SJSA1 (cell line): ENCODE results near the gene CCDC51. TPM values are rescaled to one million over a fixed set of nuclear protein-coding genes. Genes with fewer than 3 reads are reported as not detected.

ENCODE experiments used
- DNase-seq, 2 experiments: peaks; one replicate each; pipeline ENCODE4 v3.0.0-alpha.2; 2015 to 2020; ENCODE audit warnings: low spot score in 2 of 2, low read depth in 1 of 2
- H3K27ac ChIP-seq: fragments of 250-450 bp; sonication (Bioruptor Pico); 2 replicates; pipeline ENCODE4 v1.5.1; 2020; ENCODE audit warnings: mild to moderate bottlenecking, moderate library complexity
- H3K27me3 ChIP-seq: fragments of 250-450 bp; sonication (Bioruptor Pico); replicated peaks from 2 replicates; pipeline ENCODE4 v1.5.1; 2020; ENCODE audit warnings: mild to moderate bottlenecking, moderate library complexity
- H3K36me3 ChIP-seq: fragments of 250-450 bp; sonication (Bioruptor Pico); 2 replicates; pipeline ENCODE4 v1.5.1; 2020; ENCODE audit warnings: mild to moderate bottlenecking
- H3K4me1 ChIP-seq: fragments of 250-450 bp; sonication (Bioruptor Pico); replicated peaks from 2 replicates; pipeline ENCODE4 v1.6.1; 2021; ENCODE audit warnings: mild to moderate bottlenecking
- H3K4me3 ChIP-seq: fragments of 250-450 bp; sonication (Bioruptor Pico); 2 replicates; pipeline ENCODE4 v1.5.1; 2020; ENCODE audit warnings: mild to moderate bottlenecking
- H3K9me3 ChIP-seq: fragments of 250-450 bp; sonication (Bioruptor Pico); replicated peaks from 2 replicates; pipeline ENCODE4 v1.5.1; 2020; ENCODE audit warnings: mild to moderate bottlenecking
- total RNA-seq: library from RNA; depleted of rRNA; stranded (reverse); fragments of >200 nt; shearing (Covaris generic); gene quantifications from 2 replicates; pipeline ENCODE4 v1.2.3, GENCODE V29; 2014; rRNA removed

CCDC51 gene
- total RNA-seq, 1 experiment from 2014 or later, result 15.9 TPM

DNA sequence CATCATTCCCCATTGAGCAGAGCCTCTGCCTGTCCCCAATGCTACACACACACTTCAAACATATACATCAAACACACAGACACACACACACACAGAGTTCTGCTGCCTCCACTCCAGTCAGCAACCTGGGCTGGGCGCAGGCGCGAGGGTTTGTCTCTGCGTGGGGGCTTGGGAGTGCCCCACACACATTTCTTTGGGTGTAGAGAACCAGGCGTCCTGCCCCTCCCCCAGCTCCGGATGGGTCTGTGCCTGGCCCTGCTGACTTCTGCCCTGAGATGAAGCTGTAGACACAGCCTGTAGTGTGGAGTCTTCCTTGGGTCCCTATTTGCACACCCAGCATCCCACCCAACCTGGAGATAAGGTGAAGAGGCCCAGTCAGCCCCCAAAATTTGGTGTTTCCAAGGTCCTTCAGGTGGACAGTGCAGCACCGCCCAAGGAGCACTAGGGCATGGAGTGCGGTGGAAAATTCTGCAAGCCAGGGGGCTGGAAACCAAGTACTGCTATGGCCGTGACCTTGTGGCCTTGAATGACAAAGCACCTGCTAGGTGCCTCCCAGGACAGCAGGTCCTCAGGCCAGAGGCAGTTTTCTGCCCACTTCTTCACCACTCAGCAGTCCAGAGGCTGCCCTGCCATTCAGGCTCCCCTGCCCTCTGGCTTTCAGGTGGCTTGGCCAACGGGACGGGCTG, 41.1 kb downstream of the CCDC51 start:
- no peak overlapping the region for H3K27ac ChIP-seq
- peaks cover 13% of the 10 kb centered on the region for H3K4me1 ChIP-seq

DNA sequence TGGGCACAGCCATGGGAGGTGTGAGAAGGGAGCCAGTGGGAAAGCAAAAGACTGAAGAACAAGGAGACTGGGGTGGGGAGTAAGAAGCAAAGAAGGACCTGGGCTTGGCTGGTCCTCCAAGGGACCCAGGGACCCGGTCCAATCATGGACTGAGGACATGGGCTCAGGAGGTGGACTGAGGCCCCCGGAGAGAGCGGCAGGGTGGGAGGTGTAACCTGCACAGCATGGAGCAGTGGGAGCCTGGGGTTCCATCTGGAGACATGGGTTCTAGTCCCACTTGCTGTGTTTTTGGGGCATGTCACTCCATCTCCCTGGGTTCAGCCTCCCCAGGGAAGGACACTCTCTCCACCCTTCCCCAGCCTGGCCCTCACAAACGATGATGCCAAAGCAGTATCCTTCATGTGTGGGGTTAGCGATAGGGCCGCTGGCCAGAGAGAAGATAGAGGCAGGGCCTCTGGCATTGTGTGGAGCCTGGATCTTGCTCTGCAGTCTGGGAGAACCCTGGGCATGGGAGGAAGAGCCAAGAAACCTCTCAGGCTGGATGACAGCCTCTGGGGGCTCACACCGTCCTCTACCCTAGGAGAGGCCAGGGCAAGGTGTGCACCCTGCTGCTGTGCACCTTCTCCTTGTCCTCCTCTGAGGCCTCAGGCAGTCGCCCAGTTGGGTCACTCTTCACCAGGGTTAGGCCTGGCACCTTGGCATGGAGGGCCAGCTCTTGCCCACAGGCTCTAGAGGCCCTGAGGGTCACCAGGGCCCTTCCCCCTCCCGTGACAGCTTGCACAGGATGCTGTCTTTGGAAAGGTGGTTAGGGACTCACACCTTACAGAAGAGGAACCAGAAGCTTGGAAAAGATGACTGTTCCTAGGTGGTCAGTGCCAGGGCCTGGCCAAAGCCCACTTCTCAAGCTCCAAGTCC, 41.9 kb downstream of the CCDC51 start:
- Histone ChIP-seq H3K4me3 (no peak overlapping the region), H3K36me3 (no peaks in the 10 kb centered on the region), H3K4me1 (peaks cover 13% of the 10 kb centered on the region), H3K9me3 (no peaks in the 10 kb centered on the region), H3K27me3 (0 out of 2 replicates have a peak, but pooled peaks cover 8% of the 10 kb centered on the region), H3K27ac (no peak overlapping the region)
- DNase-seq, result no peak

More for the DNA sequence above, 41.1 kb downstream of the CCDC51 start:
- no peak for DNase-seq
- Histone ChIP-seq H3K9me3 (no peaks in the 10 kb centered on the region), H3K4me3 (no peak overlapping the region), H3K27me3 (0 out of 2 replicates have a peak, but pooled peaks cover 8% of the 10 kb centered on the region), H3K36me3 (no peaks in the 10 kb centered on the region)

GRCh38 chr3:48395714-48396113, 44.2 kb downstream of the CCDC51 start:
- DNase-seq, result no peak
- Histone ChIP-seq H3K36me3 (no peaks in the 10 kb centered on the region), H3K9me3 (no peaks in the 10 kb centered on the region), H3K27me3 (0 out of 2 replicates have a peak, but pooled peaks cover 8% of the 10 kb centered on the region), H3K4me3 (no peak overlapping the region), H3K27ac (no peak overlapping the region), H3K4me1 (no peaks in the 10 kb centered on the region)

DNA sequence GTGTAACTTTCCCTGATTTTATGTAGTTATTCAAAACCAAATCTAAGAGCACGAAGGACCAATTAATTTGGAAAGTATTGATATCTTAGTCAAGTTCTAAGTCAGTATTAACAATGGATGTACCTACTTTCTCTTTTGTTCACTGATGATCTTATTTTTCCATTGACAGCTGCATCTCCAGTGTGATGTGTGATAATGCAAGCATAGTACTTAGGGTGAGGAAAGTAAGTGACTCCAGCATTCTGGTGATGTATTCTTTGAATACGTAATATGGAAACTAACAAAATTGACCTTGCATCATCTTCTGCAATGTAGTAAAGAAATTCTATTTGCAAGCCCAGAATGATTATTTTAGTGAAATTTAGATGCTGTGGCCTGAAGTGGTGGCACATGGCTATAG, 45.5 kb downstream of the CCDC51 start:
- Histone ChIP-seq H3K4me3 (no peak overlapping the region), H3K27ac (no peak overlapping the region), H3K27me3 (0 out of 2 replicates have a peak, but pooled peaks cover 8% of the 10 kb centered on the region), H3K36me3 (no peaks in the 10 kb centered on the region), H3K4me1 (no peaks in the 10 kb centered on the region), H3K9me3 (no peaks in the 10 kb centered on the region)
- no peak for DNase-seq

DNA sequence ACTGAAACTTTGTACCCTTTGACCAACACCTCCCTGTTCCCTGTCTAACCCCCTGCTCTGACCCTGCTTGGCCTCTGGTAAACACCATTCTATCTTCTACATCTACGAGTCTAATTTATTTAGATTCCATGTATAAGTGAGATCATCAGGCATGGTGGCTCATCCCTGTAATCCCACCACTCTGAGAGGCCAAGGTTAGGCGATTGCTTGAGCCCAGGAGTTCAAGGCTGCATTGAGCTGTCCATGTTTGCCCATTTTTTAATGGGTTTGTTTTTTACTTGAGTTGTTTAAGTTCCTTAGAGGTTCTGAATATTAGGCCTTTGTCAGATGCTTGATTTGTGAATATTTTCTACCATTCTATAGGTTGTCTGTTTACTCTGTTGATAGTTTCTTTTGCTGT, 51.0 kb downstream of the CCDC51 start:
- H3K27ac ChIP-seq, result no peak overlapping the region

DNA sequence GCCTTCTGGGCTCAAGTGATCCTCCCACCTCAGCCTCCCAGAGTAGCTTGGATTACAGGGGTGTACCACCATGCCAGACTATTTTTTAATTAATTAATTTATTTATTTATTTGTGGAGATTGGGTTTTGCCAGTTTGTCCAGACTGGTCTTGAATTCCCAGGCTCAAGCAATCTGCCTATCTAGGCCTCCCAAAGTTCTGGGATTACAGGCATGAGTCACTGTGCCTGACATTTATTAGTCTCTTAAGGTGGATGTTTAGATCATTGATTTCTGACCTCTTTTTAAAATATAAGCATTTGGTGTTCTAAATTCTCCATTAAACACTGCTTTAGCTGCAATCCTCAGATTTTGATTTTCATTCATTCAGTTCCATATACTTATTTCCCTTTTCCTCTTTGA, 52.3 kb downstream of the CCDC51 start:
- H3K36me3 ChIP-seq, result no peaks in the 10 kb centered on the region
- no peak overlapping the region for H3K4me3 ChIP-seq
- H3K27me3 ChIP-seq, result peaks cover 15% of the 10 kb centered on the region
- H3K4me1 ChIP-seq, result no peaks in the 10 kb centered on the region
- H3K9me3 ChIP-seq, result no peaks in the 10 kb centered on the region
- H3K27ac ChIP-seq, result no peak overlapping the region
- no peak for DNase-seq

More for the DNA sequence above, 51.0 kb downstream of the CCDC51 start:
- H3K4me3 ChIP-seq, result no peak overlapping the region
- no peaks in the 10 kb centered on the region for H3K4me1 ChIP-seq
- no peak for DNase-seq
- H3K36me3 ChIP-seq, result no peaks in the 10 kb centered on the region
- H3K9me3 ChIP-seq, result no peaks in the 10 kb centered on the region
- H3K27me3 ChIP-seq, result peaks cover 15% of the 10 kb centered on the region

Other genes with a start within 250 kb of the CCDC51 start
- not detected in 2 replicates for gene CAMP, start 216.6 kb downstream of the CCDC51 start, total RNA-seq
- gene ZNF589, start 199.0 kb downstream of the CCDC51 start, total RNA-seq, result 0.75 and 2.4 TPM in 2 replicates
- 27.8 and 35.5 TPM in 2 replicates for gene NME6, start 138.8 kb downstream of the CCDC51 start, total RNA-seq
- not detected in 2 replicates for gene SPINK8, start 106.5 kb downstream of the CCDC51 start, total RNA-seq
- not detected in 2 replicates for gene FBXW12, start 67.9 kb downstream of the CCDC51 start, total RNA-seq
- gene PLXNB1, start 10.0 kb downstream of the CCDC51 start, total RNA-seq, result 4.0 and 11.7 TPM in 2 replicates
- gene TMA7, start 138 bp upstream of the CCDC51 start, total RNA-seq, result 551 and 569 TPM in 2 replicates
- gene ATRIP, start 6.6 kb upstream of the CCDC51 start, total RNA-seq, result 4.1 and 9.7 TPM in 2 replicates
- 94.8 and 105 TPM in 2 replicates for gene SHISA5, start 64.1 kb upstream of the CCDC51 start, total RNA-seq
- 3.3 and 8.9 TPM in 2 replicates for gene PFKFB4, start 116.7 kb upstream of the CCDC51 start, total RNA-seq
- 10.1 and 12.1 TPM in 2 replicates for gene UCN2, start 123.7 kb upstream of the CCDC51 start, total RNA-seq
- 86.6 and 136 TPM in 2 replicates for gene COL7A1, start 155.2 kb upstream of the CCDC51 start, total RNA-seq
- gene UQCRC1, start 169.5 kb upstream of the CCDC51 start, total RNA-seq, result 377 and 397 TPM in 2 replicates
- not detected in 2 replicates for gene TMEM89, start 181.7 kb upstream of the CCDC51 start, total RNA-seq
- gene SLC26A6, start 195.3 kb upstream of the CCDC51 start, total RNA-seq, result 10.6 and 16.4 TPM in 2 replicates
- under 0.01 and 0.26 TPM in 2 replicates for gene CELSR3, start 222.8 kb upstream of the CCDC51 start, total RNA-seq
- 8.7 and 10.2 TPM in 2 replicates for gene NCKIPSD, start 245.8 kb upstream of the CCDC51 start, total RNA-seq